CD4-positive, alpha-beta T cell treated with Interleukin-10 for 1 hour (primary cell): ENCODE measurements around the gene STK36.
A peak's percentile ranks its signal among the peaks of the same experiment; 100 is the strongest.

Experiments used
- DNase-seq: peaks from one replicate; pipeline ENCODE4 v3.0.0-alpha.2; 2020

Gene STK36

GRCh38 chr2:218664653-218665052, 7.2 kb upstream of the STK36 start:
- DNase-seq: no peak

- no peak for DNase-seq
Observed at GRCh38 chr2:218671097-218671653, 711 bp upstream of the STK36 start.

GRCh38 chr2:218679119-218679518, 7.2 kb downstream of the STK36 start:
- no peak for DNase-seq

GRCh38 chr2:218680061-218680460, 8.2 kb downstream of the STK36 start:
- no peak for DNase-seq

- DNase-seq: peak; percentile 55
Observed at GRCh38 chr2:218687400-218688060, 15.6 kb downstream of the STK36 start.

- DNase-seq: no peak
Observed at GRCh38 chr2:218691234-218691633, 19.3 kb downstream of the STK36 start.

- no peak for DNase-seq
Observed at GRCh38 chr2:218694405-218695145, 22.7 kb downstream of the STK36 start.

- DNase-seq: no peak
Observed at GRCh38 chr2:218698885-218699284, 27.0 kb downstream of the STK36 start.

- no peak for DNase-seq
Observed at GRCh38 chr2:218701806-218702205, 29.9 kb downstream of the STK36 start.

GRCh38 chr2:218703341-218703740, 31.5 kb downstream of the STK36 start:
- DNase-seq: no peak

- no peak for DNase-seq
Observed at GRCh38 chr2:218708086-218708485, 36.2 kb downstream of the STK36 start.

GRCh38 chr2:218709908-218710307, 38.0 kb downstream of the STK36 start:
- no peak for DNase-seq

GRCh38 chr2:218710334-218710686, 38.4 kb downstream of the STK36 start:
- no peak for DNase-seq

GRCh38 chr2:218710687-218711549, 39.0 kb downstream of the STK36 start, which contains the start of gene TTLL4:
TSS of gene TTLL4 (plus strand) at chr2:218710835. CDS start at chr2:218737677, 26,842 bp downstream.
- peak; percentile 99 for DNase-seq

- no peak for DNase-seq
Observed at GRCh38 chr2:218711550-218711929, 39.7 kb downstream of the STK36 start.

- no peak for DNase-seq
Observed at GRCh38 chr2:218713922-218714321, 42.0 kb downstream of the STK36 start.

GRCh38 chr2:218716070-218716469, 44.2 kb downstream of the STK36 start:
- no peak for DNase-seq

GRCh38 chr2:218717262-218717661, 45.4 kb downstream of the STK36 start:
- no peak for DNase-seq

- DNase-seq: no peak
Observed at GRCh38 chr2:218718058-218718457, 46.2 kb downstream of the STK36 start.

- no peak for DNase-seq
Observed at GRCh38 chr2:218719457-218719856, 47.6 kb downstream of the STK36 start.

GRCh38 chr2:218720048-218721041, 48.5 kb downstream of the STK36 start:
- DNase-seq: no peak

- DNase-seq: no peak
Observed at GRCh38 chr2:218721488-218721887, 49.6 kb downstream of the STK36 start.
